ENCODE data around the gene MECP2.

- TF ChIP-seq, protein P1, sequence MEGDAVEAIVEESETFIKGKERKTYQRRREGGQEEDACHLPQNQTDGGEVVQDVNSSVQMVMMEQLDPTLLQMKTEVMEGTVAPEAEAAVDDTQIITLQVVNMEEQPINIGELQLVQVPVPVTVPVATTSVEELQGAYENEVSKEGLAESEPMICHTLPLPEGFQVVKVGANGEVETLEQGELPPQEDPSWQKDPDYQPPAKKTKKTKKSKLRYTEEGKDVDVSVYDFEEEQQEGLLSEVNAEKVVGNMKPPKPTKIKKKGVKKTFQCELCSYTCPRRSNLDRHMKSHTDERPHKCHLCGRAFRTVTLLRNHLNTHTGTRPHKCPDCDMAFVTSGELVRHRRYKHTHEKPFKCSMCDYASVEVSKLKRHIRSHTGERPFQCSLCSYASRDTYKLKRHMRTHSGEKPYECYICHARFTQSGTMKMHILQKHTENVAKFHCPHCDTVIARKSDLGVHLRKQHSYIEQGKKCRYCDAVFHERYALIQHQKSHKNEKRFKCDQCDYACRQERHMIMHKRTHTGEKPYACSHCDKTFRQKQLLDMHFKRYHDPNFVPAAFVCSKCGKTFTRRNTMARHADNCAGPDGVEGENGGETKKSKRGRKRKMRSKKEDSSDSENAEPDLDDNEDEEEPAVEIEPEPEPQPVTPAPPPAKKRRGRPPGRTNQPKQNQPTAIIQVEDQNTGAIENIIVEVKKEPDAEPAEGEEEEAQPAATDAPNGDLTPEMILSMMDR (IDR thresholded peaks at IDR 0.05): no peak
- TF ChIP-seq POLR2A (IDR thresholded peaks at IDR 0.05): no peak
Observed at GRCh38 chrX:153984351-153985178, 113.0 kb downstream of the MECP2 start.

All from thyroid gland (tissue), 4 donors.